ENCODE data around the gene SLC20A1.

- no peak for TF ChIP-seq CTCF (IDR thresholded peaks at IDR 0.05; ENCODE audit: low read length)
- TF ChIP-seq EZH2phosphoT487 (IDR thresholded peaks at IDR 0.05; ENCODE audit: low read length): no peak
These were observed 4.7 kb upstream of the SLC20A1 start for GRCh38 chr2:112640800-112641675.
